Natural killer cell (primary cell): Measurements from ENCODE around the gene DDIT3. TPM values are rescaled to one million over a fixed set of nuclear protein-coding genes. Genes with fewer than 3 reads are reported as not detected.

Experiments used
- ATAC-seq, 3 donors: fragments of 150-1000 bp in 2 of 3; fragments of 200-7000 bp in 1 of 3; cut with Tn5 transposase; 1 replicate in 1 of 3; 2 replicates in 2 of 3; pipeline ENCODE4 v1.10.0; 2021; ENCODE audit warnings: mild to moderate bottlenecking in 2 of 3, moderate library complexity in 2 of 3
- DNase-seq, 2 donors: peaks; one replicate each; pipeline versions ENCODE4 v3.0.0 to v3.0.0-alpha.2; 2013 to 2021; ENCODE audit warnings: mixed read lengths in 1 of 2
- H3K27ac ChIP-seq: one replicate; pipeline ENCODE4 v1.5.1; 2013; ENCODE audit warnings: mild to moderate bottlenecking, low read length
- H3K27me3 ChIP-seq: one replicate; pipeline ENCODE4 v1.6.1; 2013; ENCODE audit warnings: low read length; ENCODE audit not compliant: control insufficient read depth, insufficient read depth
- H3K36me3 ChIP-seq: one replicate; pipeline ENCODE4 v1.6.1; 2013; ENCODE audit warnings: low read length; ENCODE audit not compliant: control insufficient read depth, insufficient read depth
- H3K4me1 ChIP-seq: one replicate; pipeline ENCODE4 v1.6.1; 2013; ENCODE audit warnings: low read length; ENCODE audit not compliant: control insufficient read depth, insufficient read depth
- H3K4me3 ChIP-seq: one replicate; pipeline ENCODE4 v1.5.1; 2013; ENCODE audit warnings: low read length
- H3K9me3 ChIP-seq: one replicate; pipeline ENCODE4 v1.6.1; 2013; ENCODE audit warnings: low read length; ENCODE audit not compliant: control insufficient read depth, insufficient read depth
- H3K27ac Mint-ChIP-seq, 2 donors: one replicate each; pipeline ENCODE4 v1.8.0; 2022; ENCODE audit warnings: mild to moderate bottlenecking in 2 of 2, mixed read lengths in 2 of 2, moderate library complexity in 1 of 2
- H3K27me3 Mint-ChIP-seq, 2 donors: one replicate each; pipeline ENCODE4 v1.8.0; 2022; ENCODE audit warnings: low read depth in 2 of 2, mixed read lengths in 2 of 2
- H3K36me3 Mint-ChIP-seq: one replicate; pipeline ENCODE4 v1.8.0; 2022; ENCODE audit warnings: mixed read lengths
- H3K4me1 Mint-ChIP-seq, 2 donors: one replicate each; pipeline ENCODE4 v1.8.0; 2022; ENCODE audit warnings: mixed read lengths in 2 of 2
- H3K4me3 Mint-ChIP-seq: one replicate; pipeline ENCODE4 v1.8.0; 2022; ENCODE audit warnings: mild to moderate bottlenecking, moderate library complexity, mixed read lengths
- H3K9me3 Mint-ChIP-seq, 2 donors: one replicate each; pipeline ENCODE4 v1.8.0; 2022; ENCODE audit warnings: mixed read lengths in 2 of 2
- WGBS: methylation state at CpG from one replicate; pipeline ENCODE4 v1.1.7; 2013; ENCODE audit warnings: missing lambda C conversion rate; ENCODE audit not compliant: insufficient coverage; 5-methylcytosine and 5-hydroxymethylcytosine counted together
- intact Hi-C: fragments of 100-400 bp; cut with micrococcal nuclease; formaldehyde crosslinking; loops from one replicate; pipeline ENCODE4 v1.14.2; 2022
- total RNA-seq, 4 donors: library from RNA; stranded (reverse); fragments of 120-200 nt in 1 of 4; gene quantifications; one replicate each; pipeline versions ENCODE4 v1.2.3 to v1.2.4, GENCODE V29; 2013 to 2022
- TF ChIP-seq, protein P1 (sequence below): fragments of 200-600 bp; IDR thresholded peaks from one replicate; pipeline ENCODE4 v1.8.0; 2022; ENCODE audit warnings: antibody characterized with exemption

The DDIT3 gene
- total RNA-seq, 3 donors from 2014 or later (not counting 1 experiment from before 2014, with no cell fraction given): 117 to 318 (median 182) TPM

DNA sequence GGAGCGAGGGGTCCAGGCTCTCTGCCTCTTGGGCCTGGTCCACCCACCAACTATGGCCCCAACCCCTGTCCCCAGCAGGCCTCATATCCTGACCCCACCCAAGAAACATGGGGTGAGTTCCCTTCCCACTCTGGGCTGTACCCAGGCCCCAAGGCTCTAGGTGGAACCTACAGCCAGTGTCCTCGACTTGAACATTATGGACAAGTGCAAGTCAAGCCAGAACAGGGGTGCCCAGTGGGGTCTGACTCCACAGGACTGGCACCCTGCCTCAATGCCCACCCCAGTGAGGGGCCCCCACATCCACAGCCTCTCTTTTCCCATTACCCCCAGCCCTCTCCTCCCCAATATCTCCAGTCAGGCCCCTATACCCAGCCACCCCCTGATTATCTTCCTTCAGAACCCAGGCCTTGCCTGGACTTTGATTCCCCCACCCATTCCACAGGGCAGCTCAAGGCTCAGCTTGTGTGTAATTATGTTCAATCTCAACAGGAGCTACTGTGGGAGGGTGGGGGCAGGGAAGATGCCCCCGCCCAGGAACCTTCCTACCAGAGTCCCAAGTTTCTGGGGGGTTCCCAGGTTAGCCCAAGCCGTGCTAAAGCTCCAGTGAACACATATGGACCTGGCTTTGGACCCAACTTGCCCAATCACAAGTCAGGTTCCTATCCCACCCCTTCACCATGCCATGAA is 49.2 kb downstream of the DDIT3 start:
- H3K4me1 ChIP-seq: peaks cover 66% of the 10 kb centered on the region
- peaks cover 64 to 84% of the 10 kb centered on the region in 2 donors for H3K4me1 Mint-ChIP-seq
- H3K4me3 Mint-ChIP-seq: peak overlapping the region; percentile 6

DNA sequence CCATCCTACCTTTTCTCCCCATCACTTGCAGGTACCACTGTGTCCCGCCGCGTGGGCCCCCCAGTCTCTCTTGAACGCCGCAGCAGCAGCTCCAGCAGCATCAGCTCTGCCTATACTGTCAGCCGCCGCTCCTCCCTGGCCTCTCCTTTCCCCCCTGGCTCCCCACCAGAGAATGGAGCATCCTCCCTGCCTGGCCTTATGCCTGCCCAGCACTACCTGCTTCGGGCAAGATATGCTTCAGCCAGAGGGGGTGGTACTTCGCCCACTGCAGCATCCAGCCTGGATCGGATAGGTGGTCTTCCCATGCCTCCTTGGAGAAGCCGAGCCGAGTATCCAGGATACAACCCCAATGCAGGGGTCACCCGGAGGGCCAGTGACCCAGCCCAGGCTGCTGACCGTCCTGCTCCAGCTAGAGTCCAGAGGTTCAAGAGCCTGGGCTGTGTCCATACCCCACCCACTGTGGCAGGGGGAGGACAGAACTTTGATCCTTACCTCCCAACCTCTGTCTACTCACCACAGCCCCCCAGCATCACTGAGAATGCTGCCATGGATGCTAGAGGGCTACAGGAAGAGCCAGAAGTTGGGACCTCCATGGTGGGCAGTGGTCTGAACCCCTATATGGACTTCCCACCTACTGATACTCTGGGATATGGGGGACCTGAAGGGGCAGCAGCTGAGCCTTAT is 49.9 kb downstream of the DDIT3 start:
- Histone ChIP-seq H3K27me3 (no peaks in the 10 kb centered on the region), H3K36me3 (peaks cover 68% of the 10 kb centered on the region), H3K4me3 (no peak overlapping the region), H3K27ac (no peak overlapping the region), H3K4me1 (peaks cover 60% of the 10 kb centered on the region), H3K9me3 (no peaks in the 10 kb centered on the region)
- H3K36me3 Mint-ChIP-seq: peaks cover 19% of the 10 kb centered on the region
- intact Hi-C loops: no loop called here
- no peaks in the 10 kb centered on the region for H3K27me3 Mint-ChIP-seq
- ATAC-seq (no peak), DNase-seq (no peak)
- TF ChIP-seq, protein P1, sequence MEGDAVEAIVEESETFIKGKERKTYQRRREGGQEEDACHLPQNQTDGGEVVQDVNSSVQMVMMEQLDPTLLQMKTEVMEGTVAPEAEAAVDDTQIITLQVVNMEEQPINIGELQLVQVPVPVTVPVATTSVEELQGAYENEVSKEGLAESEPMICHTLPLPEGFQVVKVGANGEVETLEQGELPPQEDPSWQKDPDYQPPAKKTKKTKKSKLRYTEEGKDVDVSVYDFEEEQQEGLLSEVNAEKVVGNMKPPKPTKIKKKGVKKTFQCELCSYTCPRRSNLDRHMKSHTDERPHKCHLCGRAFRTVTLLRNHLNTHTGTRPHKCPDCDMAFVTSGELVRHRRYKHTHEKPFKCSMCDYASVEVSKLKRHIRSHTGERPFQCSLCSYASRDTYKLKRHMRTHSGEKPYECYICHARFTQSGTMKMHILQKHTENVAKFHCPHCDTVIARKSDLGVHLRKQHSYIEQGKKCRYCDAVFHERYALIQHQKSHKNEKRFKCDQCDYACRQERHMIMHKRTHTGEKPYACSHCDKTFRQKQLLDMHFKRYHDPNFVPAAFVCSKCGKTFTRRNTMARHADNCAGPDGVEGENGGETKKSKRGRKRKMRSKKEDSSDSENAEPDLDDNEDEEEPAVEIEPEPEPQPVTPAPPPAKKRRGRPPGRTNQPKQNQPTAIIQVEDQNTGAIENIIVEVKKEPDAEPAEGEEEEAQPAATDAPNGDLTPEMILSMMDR: no peak
- H3K4me1 Mint-ChIP-seq: peaks cover 70 to 87% of the 10 kb centered on the region in 2 donors
- H3K9me3 Mint-ChIP-seq: no peaks in the 10 kb centered on the region
- H3K4me3 Mint-ChIP-seq: no peak overlapping the region
- WGBS: 97% methylated on average over 14 of the region's 14 CpGs
- H3K27ac Mint-ChIP-seq: peak overlapping the region; percentile 74 to 79

More for the DNA sequence above, 49.2 kb downstream of the DDIT3 start:
- Histone ChIP-seq H3K4me3 (no peak overlapping the region), H3K27ac (peak overlapping the region; percentile 2), H3K27me3 (no peaks in the 10 kb centered on the region), H3K9me3 (no peaks in the 10 kb centered on the region), H3K36me3 (peaks cover 68% of the 10 kb centered on the region)
- Mint-ChIP-seq H3K9me3 (no peaks in the 10 kb centered on the region), H3K27me3 (no peaks in the 10 kb centered on the region), H3K36me3 (peaks cover 19% of the 10 kb centered on the region), H3K27ac (peak overlapping the region; percentile 74 to 79)
- DNase-seq (no peak), ATAC-seq (no peak)
- TF ChIP-seq, protein P1: no peak
- intact Hi-C loops: no loop called here
- WGBS: 96% methylated on average over 4 of the region's 4 CpGs

DNA sequence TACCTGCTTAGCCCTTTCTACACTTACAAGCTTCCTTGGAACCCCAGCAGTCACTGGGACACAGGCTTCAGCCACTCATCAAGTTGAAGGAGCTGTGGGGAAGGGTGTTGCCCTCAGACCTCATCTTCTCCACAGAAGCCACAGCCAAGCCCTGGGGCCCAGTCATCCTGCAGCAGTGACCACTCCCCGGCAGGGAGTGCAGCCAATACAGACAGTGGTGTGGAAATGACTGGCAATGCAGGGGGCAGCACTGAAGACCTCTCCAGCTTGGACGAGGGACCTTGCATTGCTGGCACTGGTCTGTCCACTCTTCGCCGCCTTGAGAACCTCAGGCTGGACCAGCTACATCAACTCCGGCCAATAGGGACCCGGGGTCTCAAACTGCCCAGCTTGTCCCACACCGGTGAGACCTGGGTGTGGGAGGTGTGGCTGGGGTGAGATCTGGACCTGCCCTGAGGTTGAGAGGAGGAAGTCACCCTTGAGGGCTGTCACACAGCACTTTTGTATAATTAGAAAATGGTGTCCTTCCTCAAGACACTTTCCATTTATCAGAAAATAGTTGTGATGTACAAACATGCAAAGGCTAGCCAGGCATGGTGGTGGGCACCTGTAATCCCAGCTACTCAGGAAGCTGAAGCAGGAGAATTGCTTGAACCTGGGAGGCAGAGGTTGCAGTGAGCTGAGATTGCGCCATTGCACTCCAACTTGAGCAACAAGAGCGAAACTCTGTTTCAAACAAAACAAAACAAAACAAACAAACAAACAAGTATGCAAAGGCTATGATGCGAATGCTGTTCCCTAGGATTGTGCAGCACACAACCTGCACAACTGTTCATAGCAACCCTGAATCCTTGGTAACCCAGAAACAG is 50.8 kb downstream of the DDIT3 start:
- Mint-ChIP-seq H3K4me1 (peaks cover 71 to 87% of the 10 kb centered on the region in 2 donors), H3K27me3 (no peaks in the 10 kb centered on the region), H3K36me3 (peaks cover 15% of the 10 kb centered on the region), H3K4me3 (peak overlapping the region; percentile 49), H3K27ac (peak overlapping the region; percentile 62 to 70), H3K9me3 (no peaks in the 10 kb centered on the region)
- H3K27ac ChIP-seq: no peak overlapping the region
- H3K36me3 ChIP-seq: peaks cover 61% of the 10 kb centered on the region
- no peak for DNase-seq
- no peaks in the 10 kb centered on the region for H3K9me3 ChIP-seq
- TF ChIP-seq, protein P1: no peak
- WGBS: 78% methylated on average over 10 of the region's 10 CpGs
- no peak overlapping the region for H3K4me3 ChIP-seq
- no peaks in the 10 kb centered on the region for H3K27me3 ChIP-seq
- H3K4me1 ChIP-seq: peaks cover 51% of the 10 kb centered on the region
- ATAC-seq: peak in 2 of 3 donors; percentile 12 to 15
- intact Hi-C loops: no loop called here
